Neuronal stem cell (in vitro differentiated cells): Measurements from ENCODE around the gene CST1.
"Not testable (repeated sequence)": the region's sequence is repeated elsewhere in the genome, so short reads cannot be mapped to it uniquely, and the experiment has no call there.

Experiments used
- DNase-seq: peaks from one replicate; pipeline ENCODE4 v3.0.0-alpha.2; 2013; ENCODE audit warnings: low spot score
- H2AFZ ChIP-seq: one replicate; pipeline ENCODE4 v1.6.1; 2013; ENCODE audit warnings: mild to moderate bottlenecking, low read length, inconsistent platforms
- H2AK5ac ChIP-seq: 2 replicates; pipeline ENCODE4 v1.6.1; 2013; ENCODE audit warnings: low read depth, mild to moderate bottlenecking, inconsistent platforms, low read length, moderate library complexity, mixed read lengths
- H2BK120ac ChIP-seq: 2 replicates; pipeline ENCODE4 v1.6.1; 2013; ENCODE audit warnings: low read depth, mild to moderate bottlenecking, inconsistent platforms, low read length, moderate library complexity, mixed read lengths
- H2BK12ac ChIP-seq: one replicate; pipeline ENCODE4 v1.6.1; 2013; ENCODE audit warnings: low read length, inconsistent platforms
- H2BK15ac ChIP-seq: 2 replicates; pipeline ENCODE4 v1.6.1; 2013; ENCODE audit warnings: mild to moderate bottlenecking, low read length, inconsistent platforms, mixed read lengths
- H2BK5ac ChIP-seq: one replicate; pipeline ENCODE4 v1.6.1; 2013; ENCODE audit warnings: inconsistent platforms, mild to moderate bottlenecking, low read length, moderate library complexity
- H3K14ac ChIP-seq: one replicate; pipeline ENCODE4 v1.6.1; 2013; ENCODE audit warnings: low read length, inconsistent platforms
- H3K18ac ChIP-seq: 2 replicates; pipeline ENCODE4 v1.6.1; 2013; ENCODE audit warnings: low read length, inconsistent platforms
- H3K23ac ChIP-seq: 2 replicates; pipeline ENCODE4 v1.6.1; 2013; ENCODE audit warnings: low read depth, mild to moderate bottlenecking, mixed read lengths, low read length, inconsistent platforms; ENCODE audit not compliant: poor library complexity
- H3K27ac ChIP-seq: replicated peaks from 3 replicates; pipeline ENCODE4 v1.5.1; 2013; ENCODE audit warnings: low read length, inconsistent platforms
- H3K27me3 ChIP-seq, 3 experiments: 2 replicates each; pipeline ENCODE4 v1.6.1; 2013; ENCODE audit warnings: low read length in 3 of 3, mild to moderate bottlenecking in 2 of 3, inconsistent platforms in 1 of 3, low read depth in 1 of 3, mixed read lengths in 1 of 3, moderate library complexity in 1 of 3; ENCODE audit not compliant: control insufficient read depth in 3 of 3, insufficient read depth in 3 of 3
- H3K36me3 ChIP-seq, 2 donors: replicated peaks in 1 of 2; 2 replicates each; pipeline ENCODE4 v1.6.1; 2013; ENCODE audit warnings: low read length in 2 of 2; ENCODE audit not compliant: control insufficient read depth in 2 of 2, insufficient read depth in 2 of 2
- H3K4ac ChIP-seq: 2 replicates; pipeline ENCODE4 v1.6.1; 2013; ENCODE audit warnings: inconsistent platforms, mild to moderate bottlenecking, low read length, moderate library complexity
- H3K4me1 ChIP-seq, 2 donors: 1 replicate in 1 of 2; 2 replicates in 1 of 2; pipeline ENCODE4 v1.6.1; 2013; ENCODE audit warnings: low read length in 2 of 2, low read depth in 1 of 2; ENCODE audit not compliant: control insufficient read depth in 2 of 2, insufficient read depth in 1 of 2
- H3K4me2 ChIP-seq: one replicate; pipeline ENCODE4 v1.6.1; 2013; ENCODE audit warnings: mild to moderate bottlenecking, low read length, inconsistent platforms; ENCODE audit not compliant: insufficient read depth, poor library complexity, severe bottlenecking
- H3K4me3 ChIP-seq, 2 donors: 2 replicates each; pipeline ENCODE4 v1.5.1; 2013; ENCODE audit warnings: low read length in 2 of 2, mild to moderate bottlenecking in 2 of 2, inconsistent platforms in 1 of 2, moderate library complexity in 1 of 2
- H3K79me1 ChIP-seq: one replicate; pipeline ENCODE4 v1.6.1; 2013; ENCODE audit warnings: low read depth, mild to moderate bottlenecking, inconsistent platforms, low read length, moderate library complexity
- H3K9ac ChIP-seq: one replicate; pipeline ENCODE4 v1.6.1; 2013; ENCODE audit warnings: mild to moderate bottlenecking, low read depth, low read length, inconsistent platforms; ENCODE audit not compliant: poor library complexity
- H3K9me3 ChIP-seq, 2 donors: replicated peaks in 1 of 2; 2 replicates each; pipeline versions ENCODE3 to v1.6.1; 2013; ENCODE audit warnings: low read length in 2 of 2, mild to moderate bottlenecking in 2 of 2, inconsistent platforms in 1 of 2, low read depth in 1 of 2, mixed read lengths in 1 of 2, moderate library complexity in 1 of 2; ENCODE audit not compliant: control insufficient read depth in 2 of 2, insufficient read depth in 1 of 2
- H4K8ac ChIP-seq: one replicate; pipeline ENCODE4 v1.6.1; 2013; ENCODE audit warnings: low read depth, mild to moderate bottlenecking, inconsistent platforms, low read length, moderate library complexity
- H4K91ac ChIP-seq: one replicate; pipeline ENCODE4 v1.6.1; 2013; ENCODE audit warnings: low read length, low read depth, mild to moderate bottlenecking, inconsistent platforms; ENCODE audit not compliant: poor library complexity
- whole genome bisulfite sequencing, 2 donors: extraction: QIAGEN DNeasy Blood & Tissue Kit; methylation state at CpG; one replicate each; pipeline ENCODE4 v1.1.7; 2013; ENCODE audit warnings: missing lambda C conversion rate in 2 of 2, mixed read lengths in 1 of 2; ENCODE audit not compliant: insufficient read length in 2 of 2, insufficient replicate concordance in 1 of 2; ENCODE audit errors: extremely low coverage in 2 of 2; 5-methylcytosine and 5-hydroxymethylcytosine counted together

The CST1 gene

DNA sequence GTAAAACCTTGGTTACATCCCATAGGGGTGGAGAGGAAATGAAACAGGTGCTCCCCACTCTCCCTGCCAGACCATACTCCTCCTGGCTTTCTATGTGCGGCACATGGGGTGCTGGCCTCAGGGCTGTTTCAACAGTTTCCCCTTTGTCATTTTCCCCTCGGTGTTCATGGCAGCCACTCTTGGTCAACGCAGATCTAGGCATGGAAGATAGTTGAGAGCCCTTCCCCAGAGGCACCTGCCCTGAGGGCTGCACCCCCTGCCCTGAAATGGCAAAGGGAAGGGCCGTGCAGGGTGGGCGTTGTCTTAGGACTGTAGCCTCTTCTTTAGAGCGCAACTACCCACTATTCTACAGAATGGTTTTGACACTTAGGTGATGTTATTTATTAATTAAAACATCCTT is 4.4 kb downstream of the CST1 start:
- Histone ChIP-seq H3K9me3 (no peaks in the 10 kb centered on the region), H2BK12ac (no peak overlapping the region)
- no CpG with 5 or more reads among the region's 6 CpGs for WGBS, 2 donors

DNA sequence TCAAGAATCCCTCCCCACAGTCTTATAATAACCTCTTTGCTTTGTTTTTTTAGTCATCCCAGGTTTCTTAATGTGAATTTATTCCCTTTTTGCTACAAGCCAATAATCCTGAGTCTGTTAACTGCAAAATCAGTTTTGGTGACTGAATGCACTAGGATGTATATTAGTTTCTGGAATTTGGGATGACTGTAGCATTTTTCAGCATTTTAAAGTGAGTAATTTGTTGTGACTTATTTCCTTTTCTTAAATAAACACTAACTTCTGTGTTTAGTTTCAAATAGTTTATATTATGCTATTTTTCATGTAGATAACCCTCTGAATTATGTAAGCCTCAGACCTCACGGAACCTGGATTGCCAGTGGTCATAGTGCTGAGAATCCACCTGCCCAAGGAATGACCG is 5.5 kb downstream of the CST1 start:
- Histone ChIP-seq H3K4me3 (no peak overlapping the region), H3K23ac (no peak overlapping the region), H2BK5ac (no peak overlapping the region), H2BK12ac (no peak overlapping the region), H3K4me1 (peaks cover 0 to 2% of the 10 kb centered on the region in 2 donors), H4K8ac (no peak overlapping the region), H3K9ac (no peak overlapping the region), H3K27me3 (no peaks in the 10 kb centered on the region), H3K14ac (no peak overlapping the region), H3K36me3 (no peaks in the 10 kb centered on the region), H3K9me3 (no peaks in the 10 kb centered on the region), H3K18ac (no peak overlapping the region), H2AFZ (no peak overlapping the region), H3K4ac (no peak overlapping the region), H4K91ac (no peak overlapping the region), H3K79me1 (no peaks in the 10 kb centered on the region), H2AK5ac (no peak overlapping the region), H3K27ac (no peak overlapping the region), H3K4me2 (no peak overlapping the region), H2BK120ac (no peak overlapping the region), H2BK15ac (no peak overlapping the region)
- no peak for DNase-seq
- no CpG with 5 or more reads among the region's 2 CpGs for WGBS, 2 donors

More for the DNA sequence above, 4.4 kb downstream of the CST1 start:
- no peaks in the 10 kb centered on the region for H3K79me1 ChIP-seq
- H2BK5ac ChIP-seq: no peak overlapping the region
- H4K91ac ChIP-seq: no peak overlapping the region
- no peaks in the 10 kb centered on the region for H3K36me3 ChIP-seq
- H3K4ac ChIP-seq: no peak overlapping the region
- no peak overlapping the region for H3K27ac ChIP-seq
- H3K23ac ChIP-seq: no peak overlapping the region
- no peak overlapping the region for H3K18ac ChIP-seq
- H3K4me1 ChIP-seq: peaks cover 0 to 2% of the 10 kb centered on the region in 2 donors
- H3K9ac ChIP-seq: no peak overlapping the region
- no peak overlapping the region for H3K14ac ChIP-seq
- no peak overlapping the region for H2AFZ ChIP-seq
- no peaks in the 10 kb centered on the region for H3K27me3 ChIP-seq
- H2BK120ac ChIP-seq: no peak overlapping the region
- H4K8ac ChIP-seq: no peak overlapping the region
- DNase-seq: no peak
- no peak overlapping the region for H2AK5ac ChIP-seq
- no peak overlapping the region for H3K4me3 ChIP-seq
- H3K4me2 ChIP-seq: no peak overlapping the region
- H2BK15ac ChIP-seq: no peak overlapping the region

DNA sequence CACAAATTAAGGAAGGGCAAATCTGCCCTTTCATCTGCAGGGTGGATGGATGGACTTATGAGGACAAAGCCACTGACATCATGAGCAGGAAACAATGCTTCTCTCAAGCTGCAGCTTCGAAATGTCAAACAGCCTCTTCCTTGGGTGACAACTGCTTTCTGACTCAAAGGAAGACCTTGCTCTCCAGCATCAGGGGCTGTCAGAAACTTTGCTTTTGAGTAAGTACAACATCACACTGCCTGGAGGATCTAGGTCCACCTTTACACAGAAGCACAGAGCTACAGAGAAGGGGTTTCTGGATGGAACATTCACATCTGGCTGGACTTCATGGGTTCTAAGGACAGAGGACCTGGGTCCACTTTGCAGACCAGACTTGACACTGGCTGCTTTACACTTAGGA is 5.9 kb downstream of the CST1 start:
- H4K91ac ChIP-seq: no peak overlapping the region
- no peaks in the 10 kb centered on the region for H3K27me3 ChIP-seq
- no CpG with 5 or more reads among the region's 1 CpG for WGBS, 2 donors
- no peak overlapping the region for H2AK5ac ChIP-seq
- no peak overlapping the region for H3K27ac ChIP-seq
- H3K9ac ChIP-seq: no peak overlapping the region
- H3K9me3 ChIP-seq: no peaks in the 10 kb centered on the region
- no peaks in the 10 kb centered on the region for H3K79me1 ChIP-seq
- H3K4me1 ChIP-seq: peaks cover 0 to 2% of the 10 kb centered on the region in 2 donors
- no peak overlapping the region for H2BK5ac ChIP-seq
- H3K36me3 ChIP-seq: no peaks in the 10 kb centered on the region
- no peak overlapping the region for H3K23ac ChIP-seq
- H3K4ac ChIP-seq: no peak overlapping the region
- H3K18ac ChIP-seq: no peak overlapping the region
- no peak overlapping the region for H2BK12ac ChIP-seq
- H3K4me2 ChIP-seq: no peak overlapping the region
- no peak overlapping the region for H3K14ac ChIP-seq
- H4K8ac ChIP-seq: no peak overlapping the region
- no peak for DNase-seq
- no peak overlapping the region for H2BK120ac ChIP-seq
- H2BK15ac ChIP-seq: no peak overlapping the region
- H2AFZ ChIP-seq: no peak overlapping the region
- no peak overlapping the region for H3K4me3 ChIP-seq

DNA sequence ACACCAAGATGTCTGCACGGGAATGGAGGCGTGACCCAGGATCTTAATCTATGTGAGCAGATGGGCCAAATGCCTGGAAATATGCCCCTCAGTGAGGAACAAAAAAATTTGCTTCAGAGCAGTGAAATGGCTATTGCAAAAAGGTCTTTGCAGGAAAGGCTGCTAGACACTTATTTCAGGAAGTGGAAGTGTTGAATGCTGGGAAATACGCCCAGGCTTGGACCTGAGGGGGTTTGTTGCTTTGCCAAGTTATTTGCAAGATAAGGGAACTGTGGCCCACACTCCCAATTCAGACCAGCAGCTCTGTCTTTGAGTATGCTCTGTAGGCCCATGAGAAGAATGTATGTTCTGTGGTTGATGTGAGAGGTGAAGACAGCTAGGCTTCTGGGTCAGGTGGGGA is 15.3 kb downstream of the CST1 start:
- not testable (repeated sequence) for DNase-seq, H3K79me1 ChIP-seq, H3K27ac ChIP-seq, H3K4me1 ChIP-seq, H4K91ac ChIP-seq, H4K8ac ChIP-seq, H2AFZ ChIP-seq, H3K4ac ChIP-seq, H2BK5ac ChIP-seq, H3K18ac ChIP-seq, H3K4me3 ChIP-seq, H3K23ac ChIP-seq, H2AK5ac ChIP-seq, H2BK12ac ChIP-seq, H3K14ac ChIP-seq, H3K9me3 ChIP-seq, H3K4me2 ChIP-seq, H3K36me3 ChIP-seq, H3K9ac ChIP-seq, H2BK120ac ChIP-seq, H3K27me3 ChIP-seq, H2BK15ac ChIP-seq
- no CpG with 5 or more reads among the region's 3 CpGs for WGBS, 2 donors
